GM19099 (cell line): ENCODE results near the gene NIT2.

Experiments
- POLR2A ChIP-seq: IDR thresholded peaks from 3 replicates; pipeline ENCODE4 v1.6.1; 2011; ENCODE audit warnings: low read depth; ENCODE audit not compliant: insufficient read length; ENCODE audit errors: extremely low read depth

Gene NIT2

DNA sequence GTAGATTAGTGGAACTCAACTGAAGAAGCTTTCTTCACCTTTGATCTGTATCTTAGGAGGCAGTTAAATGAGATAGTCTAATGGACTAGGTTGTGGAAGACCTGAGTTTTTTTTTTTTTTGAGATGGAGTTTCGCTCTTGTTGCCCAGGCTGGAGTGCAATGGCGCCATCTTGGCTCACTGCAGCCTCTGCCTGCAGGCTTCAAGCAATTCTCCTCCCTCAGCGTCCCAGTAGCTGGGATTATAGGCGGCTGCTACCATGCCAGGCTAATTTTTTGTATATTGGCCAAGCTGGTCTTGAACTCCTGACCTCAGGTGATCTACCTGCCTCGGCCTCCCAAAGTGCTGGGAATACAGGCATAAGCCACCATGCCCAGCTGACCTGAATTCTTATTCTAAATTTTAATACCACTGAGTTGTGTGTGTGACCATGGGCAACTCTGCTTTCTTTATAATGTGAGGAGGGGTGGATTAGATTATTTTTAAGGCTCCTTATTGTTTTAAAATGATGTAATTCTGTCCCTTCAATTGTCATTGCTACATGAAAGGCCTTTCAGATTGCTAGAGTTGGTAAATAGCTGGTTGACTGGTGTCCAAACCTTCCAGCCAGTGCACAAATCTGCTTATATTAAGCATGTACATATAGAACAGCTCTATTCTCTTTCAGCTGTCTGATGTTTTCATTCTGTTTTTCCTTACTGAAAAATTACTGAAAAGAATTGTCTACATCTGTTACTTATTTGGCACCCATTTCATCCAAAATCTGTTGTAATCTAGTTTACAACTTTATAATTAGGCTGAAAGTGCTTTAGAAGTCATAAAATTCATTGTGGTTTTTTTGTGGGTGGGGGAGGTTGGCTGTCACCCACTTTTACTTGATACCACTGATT is 69.0 kb downstream of the NIT2 start:
- no peak for TF ChIP-seq POLR2A

DNA sequence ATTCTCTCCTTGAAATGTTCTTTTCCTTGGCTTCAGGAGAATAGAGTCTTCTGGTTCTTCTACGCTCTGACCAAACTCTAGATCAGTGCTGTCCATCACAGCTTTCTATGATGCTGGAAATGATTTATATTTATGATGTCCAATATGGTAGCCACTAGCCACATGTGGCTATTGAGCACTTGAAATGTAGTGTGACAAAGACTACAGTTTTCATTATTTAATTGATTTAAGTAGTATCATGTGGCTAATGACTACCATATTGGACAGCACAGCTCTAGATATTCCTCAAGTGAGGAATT is 69.6 kb downstream of the NIT2 start:
- no peak for TF ChIP-seq POLR2A

DNA sequence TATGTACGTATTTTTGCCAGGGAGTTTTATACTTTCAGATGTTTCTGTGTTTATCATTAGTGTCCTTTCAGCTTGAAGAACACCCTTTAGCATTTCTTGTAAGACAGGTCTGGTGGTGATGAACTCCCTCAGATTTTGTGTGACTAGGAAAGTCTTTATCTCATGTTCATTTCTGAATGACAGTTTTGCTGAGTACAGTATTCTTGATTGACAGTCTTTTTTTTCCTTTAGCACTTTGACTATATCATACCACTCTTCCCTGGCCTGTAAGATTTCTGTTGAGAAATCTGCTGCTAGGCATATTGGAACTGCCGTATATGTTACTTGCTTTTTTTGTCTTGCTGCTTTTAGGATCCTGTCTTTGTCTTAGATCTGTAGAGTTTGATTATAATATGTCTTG is 72.6 kb downstream of the NIT2 start:
- no peak for TF ChIP-seq POLR2A

DNA sequence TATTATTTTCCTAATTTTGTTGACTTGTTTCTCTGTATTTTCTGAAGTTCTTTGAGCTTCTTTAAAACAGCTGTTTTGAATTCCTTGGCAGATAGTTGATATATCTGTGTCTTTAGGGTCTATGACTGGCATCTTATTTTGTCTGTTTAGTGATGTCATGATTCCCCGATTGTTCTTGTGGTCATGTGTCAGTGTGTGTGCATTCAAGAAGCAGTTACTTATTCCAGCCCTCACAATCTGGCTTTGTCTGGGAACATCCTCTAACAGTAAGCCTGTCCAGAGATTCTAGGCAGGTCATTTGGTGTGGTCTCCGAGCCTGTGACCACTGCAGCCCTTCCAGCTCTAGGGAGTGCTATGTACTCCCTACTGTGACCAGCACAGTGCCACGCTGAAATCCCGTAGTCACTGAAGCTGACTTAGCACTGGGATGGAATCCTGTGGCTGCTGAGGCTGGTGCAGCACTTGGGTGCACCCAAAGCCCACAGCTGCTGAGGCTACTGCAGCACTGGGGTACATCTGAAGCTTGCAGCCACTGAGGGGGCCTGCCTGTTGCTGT is 73.5 kb downstream of the NIT2 start:
- no peak for TF ChIP-seq POLR2A
